ENCODE measurements around the gene MYRIP.
A peak's percentile ranks its signal among the peaks of the same experiment; 100 is the strongest.

Gene MYRIP

DNA sequence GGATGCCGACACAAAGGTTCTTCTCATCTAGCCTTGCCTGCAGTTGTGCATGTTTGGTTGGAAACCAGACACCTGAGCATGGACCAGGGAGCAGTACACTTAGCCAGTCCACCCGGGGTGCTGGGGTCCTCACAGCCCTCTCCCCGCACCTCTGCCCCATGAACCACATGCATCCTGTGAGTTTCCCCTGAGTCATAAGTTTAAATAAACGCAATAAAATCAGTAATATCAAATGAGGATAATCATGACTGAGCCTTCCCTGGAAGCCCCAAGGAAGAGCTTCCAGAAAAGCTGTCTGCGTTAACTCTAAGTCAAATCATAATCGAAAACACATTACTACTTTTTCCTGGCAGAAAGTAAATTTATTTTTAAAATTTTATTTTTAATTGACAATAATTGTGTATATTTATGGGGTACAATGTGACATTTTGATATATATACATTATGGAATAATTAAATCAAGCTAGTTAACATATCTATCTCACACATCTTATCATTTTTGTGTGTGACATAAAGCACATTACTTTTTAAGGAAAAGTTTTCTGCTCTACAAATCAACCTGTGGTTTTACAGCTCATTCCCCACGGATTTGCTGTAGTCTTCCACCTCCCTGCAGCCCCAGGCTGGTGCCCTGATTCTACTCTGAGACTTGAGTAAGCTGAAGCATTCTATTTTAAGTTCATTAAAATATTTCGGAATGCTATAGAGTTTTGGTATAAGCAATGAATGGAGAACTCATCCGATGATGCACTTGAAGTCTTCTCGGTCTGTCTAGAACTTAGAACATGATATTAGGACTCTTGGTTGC is 334.1 kb downstream of the MYRIP start:
- no peak for DNase-seq

DNA sequence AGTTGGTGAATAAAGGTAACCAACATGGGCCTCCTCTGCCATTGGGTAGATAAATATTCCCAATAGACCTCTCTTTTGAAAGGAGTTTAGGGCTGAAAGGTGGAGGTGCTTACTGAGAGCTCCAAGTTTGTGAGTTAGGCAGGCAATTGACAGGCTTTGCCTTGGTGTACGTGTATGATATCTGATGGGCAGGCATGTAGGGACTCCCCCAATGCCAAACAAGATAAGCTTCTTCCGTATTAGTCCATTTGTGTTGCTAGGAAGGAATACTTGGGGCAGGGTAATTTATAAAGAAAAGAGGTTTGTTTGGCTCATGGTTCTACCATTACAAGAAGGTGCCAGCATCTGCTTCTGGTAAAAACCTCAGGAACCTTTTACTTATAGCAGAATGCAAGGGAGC is 339.4 kb downstream of the MYRIP start:
- DNase-seq: no peak

DNA sequence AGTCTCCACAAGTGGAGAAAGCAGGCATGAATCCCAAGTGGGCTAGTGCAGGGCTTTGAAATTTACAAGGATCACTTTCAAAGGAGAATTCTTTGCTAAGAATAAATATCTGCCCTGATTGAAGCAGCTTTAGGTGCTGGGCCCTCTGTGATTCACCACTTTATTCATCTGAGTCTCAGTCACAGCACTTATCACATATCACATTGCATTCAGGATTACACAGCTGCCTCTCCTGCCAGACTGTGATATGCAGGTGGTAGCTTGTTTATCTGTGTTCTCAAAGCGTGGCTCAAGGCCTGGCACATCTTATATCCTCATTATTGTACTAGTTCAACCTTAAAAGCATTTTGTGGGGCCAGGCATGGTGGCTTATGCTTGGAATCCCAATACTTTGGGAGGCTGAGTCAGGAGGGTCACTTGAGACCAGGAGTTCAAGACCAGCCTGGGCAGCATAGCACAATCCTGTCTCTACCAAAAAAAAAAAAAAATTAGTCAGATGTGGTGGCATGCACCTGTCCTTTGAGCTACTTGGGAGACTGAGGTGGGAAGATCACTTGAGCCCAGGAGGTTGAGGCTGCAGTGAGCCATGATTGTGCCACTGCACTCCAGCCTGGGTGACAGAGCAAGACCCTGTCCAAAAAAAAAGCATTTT is 343.2 kb downstream of the MYRIP start:
- DNase-seq: peak; percentile 80

DNA sequence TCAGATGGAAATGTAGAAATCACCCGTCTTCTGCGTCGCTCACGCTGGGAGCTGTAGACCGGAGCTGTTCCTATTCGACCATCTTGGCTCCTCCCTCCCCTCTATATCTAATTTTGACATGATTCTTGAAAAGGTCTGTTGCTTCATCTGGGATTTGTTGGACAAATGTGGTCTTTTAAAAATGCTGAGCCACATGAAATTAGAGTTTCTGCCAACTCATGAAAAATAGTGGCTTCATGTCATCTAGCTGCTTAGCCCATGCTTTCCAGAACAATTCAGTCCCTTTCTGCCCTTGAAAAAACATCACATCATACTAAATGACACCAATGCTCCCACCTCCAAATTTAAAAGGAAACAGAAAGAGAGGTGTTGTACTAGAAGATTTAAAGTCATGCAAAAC is 351.5 kb downstream of the MYRIP start:
- no peak for DNase-seq

DNA sequence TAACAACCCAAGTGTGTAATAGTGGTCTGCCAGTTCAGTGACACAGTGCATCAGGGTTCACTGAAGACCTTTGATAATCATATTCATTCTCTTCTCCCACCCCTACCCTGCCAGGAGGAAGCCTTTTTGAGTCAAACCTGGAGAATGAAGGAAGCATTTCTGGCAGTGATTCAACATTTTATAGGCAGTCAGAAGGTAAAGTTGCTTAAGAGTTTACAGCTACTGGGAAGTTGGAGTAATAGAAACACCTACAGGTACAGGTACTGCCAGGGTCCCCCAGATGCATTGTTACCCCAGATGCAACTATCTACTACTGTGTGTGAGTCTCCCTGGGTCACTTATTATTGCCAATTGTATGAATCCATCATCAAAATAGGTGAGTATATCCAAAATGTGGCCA is 353.2 kb downstream of the MYRIP start:
- no peak for DNase-seq

DNA sequence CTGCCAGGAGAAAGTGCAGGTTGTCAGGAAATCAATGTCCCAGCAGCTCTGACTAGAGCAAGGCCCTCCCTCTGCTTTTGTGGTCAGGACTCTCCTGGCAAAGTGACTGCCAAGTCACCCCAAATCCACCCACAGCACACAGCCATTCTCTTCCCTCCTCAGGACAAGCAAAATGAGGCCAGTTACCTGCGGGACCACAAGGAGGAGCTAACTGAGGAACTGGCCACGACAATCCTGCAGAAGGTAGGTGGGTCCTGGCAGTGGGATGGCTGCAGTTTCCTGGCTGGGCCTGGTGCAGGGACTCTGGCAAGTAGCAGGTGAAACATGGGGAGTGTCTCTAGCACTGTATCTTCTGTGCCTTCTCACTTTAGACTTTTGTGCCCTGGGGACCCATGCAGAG is 357.6 kb downstream of the MYRIP start:
- DNase-seq: no peak

DNA sequence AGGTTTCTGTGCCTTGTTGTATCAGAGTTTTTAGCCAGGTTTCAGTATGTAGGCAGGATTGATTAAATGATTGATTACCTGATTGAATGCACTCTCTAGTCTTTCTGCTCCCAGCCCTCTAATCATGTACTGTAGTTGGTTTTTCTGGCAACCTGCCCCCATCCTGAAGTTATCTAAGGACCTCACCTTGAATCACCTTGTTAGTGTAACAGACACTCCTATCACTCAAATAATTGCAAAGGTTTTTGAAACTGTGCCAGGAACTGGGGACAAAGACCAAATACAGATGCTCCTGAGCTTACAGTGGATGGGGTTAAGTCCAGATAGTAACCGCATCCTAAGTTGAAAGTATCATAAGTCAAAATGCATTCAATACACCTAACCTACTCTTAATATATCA is 358.5 kb downstream of the MYRIP start:
- no peak for DNase-seq

DNA sequence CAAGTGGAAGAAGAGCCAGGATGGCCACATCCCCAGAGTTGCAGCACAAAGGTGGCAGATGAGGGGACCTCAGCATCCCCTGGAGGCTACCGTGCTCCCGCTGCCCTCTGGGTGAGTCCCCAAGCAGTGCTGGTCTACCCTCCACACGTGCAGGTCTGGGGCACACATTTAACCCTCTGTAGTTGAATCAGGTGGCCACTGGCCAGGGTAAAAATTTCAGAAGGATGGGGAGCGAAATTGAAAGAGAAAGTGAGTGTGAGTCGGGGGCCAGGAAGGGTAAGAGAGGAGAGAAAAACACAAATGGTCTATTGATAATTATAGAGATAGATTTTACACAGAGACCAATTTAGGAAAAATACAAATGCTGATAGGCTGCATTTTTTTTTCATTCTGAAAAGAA is 360.6 kb downstream of the MYRIP start:
- no peak for DNase-seq

DNA sequence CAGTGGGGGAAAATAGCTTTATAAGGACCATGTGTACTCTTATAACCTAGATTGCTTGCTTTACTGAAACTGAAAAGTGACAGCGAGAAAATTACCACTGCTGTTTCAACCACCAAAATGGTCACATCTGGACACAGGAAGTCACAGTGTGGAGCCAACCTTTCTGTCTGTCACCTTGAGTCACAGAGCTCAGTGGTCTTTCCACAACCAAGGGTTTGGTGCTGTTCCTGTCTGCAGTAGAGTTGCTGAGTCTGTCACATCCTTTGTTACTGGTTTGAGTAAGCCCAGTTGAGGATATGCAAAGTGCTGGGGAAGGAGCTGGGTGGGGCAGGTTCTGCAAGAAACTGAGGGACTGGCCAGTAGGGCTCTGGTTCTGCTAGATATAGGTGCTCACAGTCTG is 361.0 kb downstream of the MYRIP start:
- DNase-seq: no peak

DNA sequence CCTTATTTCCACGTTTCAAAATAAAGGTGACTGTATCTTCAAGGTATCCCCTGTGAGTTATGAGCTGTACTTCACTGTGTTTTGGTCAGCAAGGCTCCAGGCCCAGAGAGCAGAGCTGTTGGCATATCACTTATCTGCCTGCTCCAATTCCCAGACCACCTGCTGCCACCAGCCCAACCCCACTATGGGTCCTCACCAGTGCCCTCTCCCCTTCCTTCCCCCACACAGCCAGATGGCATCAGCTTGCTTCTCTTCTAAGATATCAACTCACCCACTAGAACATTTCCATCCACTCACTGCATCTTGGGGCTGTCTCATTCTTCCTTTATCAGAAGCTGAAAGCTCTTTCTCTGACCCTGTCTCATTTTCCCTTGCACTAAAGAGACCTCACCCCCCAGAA is 363.2 kb downstream of the MYRIP start:
- DNase-seq: no peak

DNA sequence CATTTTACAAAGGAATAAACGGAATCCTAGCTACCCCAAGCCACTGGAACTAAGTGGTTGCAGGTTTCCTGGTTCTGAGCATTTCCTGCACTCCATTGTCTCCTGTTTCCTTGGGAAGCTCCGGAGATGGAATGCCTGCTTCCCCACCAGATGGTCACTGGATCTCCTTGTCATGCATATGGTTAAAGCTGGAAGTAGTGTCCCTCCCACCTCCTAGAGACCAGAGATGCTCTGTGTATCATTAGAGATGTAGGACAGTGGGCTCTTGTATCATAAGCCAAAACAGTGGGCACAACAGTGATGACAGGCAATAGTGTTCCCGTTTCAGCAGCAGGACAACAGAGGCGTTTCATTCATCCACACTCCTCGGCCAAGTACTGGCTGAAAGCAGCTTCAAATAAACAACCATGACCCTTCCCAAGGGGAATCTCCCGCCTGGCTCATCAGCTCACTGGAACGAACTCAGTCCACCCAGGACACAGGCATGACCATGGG is 363.9 kb downstream of the MYRIP start:
- DNase-seq: no peak

DNA sequence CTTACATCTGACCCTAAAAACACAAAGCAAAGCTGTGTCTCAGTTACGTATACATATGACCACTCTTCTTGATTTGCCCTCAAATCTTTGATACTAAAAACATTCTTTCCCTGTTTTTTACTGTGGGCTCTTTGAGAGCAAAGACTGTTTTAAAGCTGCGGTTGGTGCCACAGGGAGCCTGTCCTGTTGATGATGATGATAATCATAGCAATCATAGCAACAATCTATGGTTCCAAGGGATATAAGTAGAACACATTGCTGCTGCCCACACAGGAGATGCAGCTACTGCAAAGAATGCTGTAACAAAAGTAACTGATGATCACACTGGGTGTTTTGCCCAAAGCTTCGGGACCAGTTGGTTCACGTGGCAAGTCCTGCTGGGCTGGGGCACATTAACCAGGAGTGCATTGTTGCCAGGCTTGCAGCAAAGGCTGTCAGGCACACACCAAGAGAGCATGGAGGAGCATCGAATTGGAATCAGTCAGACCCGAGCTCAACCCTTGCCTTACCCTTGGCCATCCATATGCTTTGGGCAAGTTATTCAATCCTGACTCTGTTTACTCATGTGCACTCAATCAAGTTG is 368.7 kb downstream of the MYRIP start:
- DNase-seq: no peak

DNA sequence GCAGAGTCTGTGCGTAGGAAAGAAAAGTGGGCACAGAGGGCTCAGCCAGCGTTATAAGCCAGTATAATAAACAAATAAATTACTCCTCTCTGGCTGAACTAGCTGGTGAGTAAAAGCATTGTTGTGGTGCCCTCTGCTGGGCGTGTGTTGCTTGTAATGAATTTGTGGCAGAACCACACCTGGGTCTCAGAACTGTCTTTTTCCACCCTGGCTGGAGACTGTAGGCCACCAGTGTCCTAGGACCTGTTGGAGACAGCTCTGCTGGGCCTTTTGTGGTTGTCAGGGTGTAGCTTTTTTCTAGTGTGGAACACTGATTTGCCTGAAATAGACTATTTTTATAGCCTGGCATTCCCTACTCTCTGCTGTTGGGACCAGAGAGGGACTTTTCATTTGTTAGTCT is 369.6 kb downstream of the MYRIP start:
- DNase-seq: peak; percentile 67

DNA sequence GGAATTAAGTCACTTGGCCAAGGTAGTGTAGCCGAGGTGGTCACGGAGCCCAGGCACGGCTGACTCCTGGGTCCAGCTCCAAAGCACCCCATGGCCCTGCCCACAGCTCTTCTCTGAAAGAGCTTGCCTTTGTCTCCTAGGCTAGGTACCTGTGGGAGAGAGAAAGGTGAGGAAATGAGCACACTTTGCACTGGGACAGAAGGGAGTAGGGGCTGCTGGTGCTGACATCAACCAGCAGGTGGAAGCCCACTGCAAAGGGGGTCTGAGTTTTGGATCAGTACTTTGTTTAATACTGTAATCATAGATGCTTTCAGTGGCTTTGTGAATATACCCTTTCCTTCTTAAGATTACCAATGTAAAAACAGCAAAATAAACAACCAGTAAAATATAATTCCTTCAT is 371.8 kb downstream of the MYRIP start:
- DNase-seq: no peak

DNA sequence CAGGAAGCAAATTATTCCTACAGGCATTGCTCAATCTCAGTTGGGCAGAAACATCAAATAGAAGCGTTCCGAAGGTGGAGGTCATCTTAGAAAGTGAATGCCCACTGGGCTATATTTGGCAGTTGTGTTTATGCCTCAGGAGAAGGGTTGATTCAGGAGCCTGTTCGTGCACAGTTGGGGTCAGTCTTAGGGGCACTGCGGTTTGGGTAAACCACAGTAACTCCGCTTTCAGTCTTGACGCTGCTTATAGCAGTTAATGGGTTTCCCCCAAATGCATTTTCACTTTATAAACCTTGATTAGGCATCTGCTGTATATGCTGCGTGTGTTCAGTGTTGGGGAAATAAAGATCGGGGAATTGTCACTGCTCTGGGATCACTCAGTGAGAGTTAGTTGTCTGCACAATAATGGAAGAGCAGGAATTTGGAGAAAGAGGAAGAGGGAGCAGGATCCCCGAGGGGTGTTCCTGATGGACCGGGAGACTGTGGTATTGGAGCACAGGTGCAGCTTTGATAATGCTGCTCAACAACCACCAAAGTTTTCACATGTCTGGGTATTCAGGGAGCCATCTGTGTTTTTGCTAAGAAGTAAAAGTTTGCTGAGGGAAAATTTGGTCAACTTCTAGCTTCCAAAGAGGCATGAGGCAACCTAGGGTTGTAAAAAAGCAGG is 375.8 kb downstream of the MYRIP start:
- DNase-seq: no peak

DNA sequence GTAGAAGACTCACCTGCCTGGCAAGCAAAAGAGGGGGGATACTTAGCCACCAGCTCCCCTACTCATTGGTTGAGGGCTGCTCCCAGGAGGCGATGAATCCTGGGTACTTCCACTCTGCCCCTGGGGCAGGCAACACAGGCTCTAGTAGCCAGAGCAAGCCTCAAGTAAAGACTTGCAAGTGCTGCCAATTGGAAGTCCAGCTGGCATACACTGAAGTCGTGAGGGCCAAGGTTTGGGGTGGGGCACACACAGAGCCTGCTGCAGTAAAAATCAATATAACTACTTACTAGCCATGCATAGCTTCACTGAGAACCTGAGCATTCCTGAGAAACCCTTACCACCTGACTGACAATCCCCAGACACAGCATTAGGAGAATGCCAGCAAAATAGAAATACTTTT is 377.1 kb downstream of the MYRIP start:
- no peak for DNase-seq

DNA sequence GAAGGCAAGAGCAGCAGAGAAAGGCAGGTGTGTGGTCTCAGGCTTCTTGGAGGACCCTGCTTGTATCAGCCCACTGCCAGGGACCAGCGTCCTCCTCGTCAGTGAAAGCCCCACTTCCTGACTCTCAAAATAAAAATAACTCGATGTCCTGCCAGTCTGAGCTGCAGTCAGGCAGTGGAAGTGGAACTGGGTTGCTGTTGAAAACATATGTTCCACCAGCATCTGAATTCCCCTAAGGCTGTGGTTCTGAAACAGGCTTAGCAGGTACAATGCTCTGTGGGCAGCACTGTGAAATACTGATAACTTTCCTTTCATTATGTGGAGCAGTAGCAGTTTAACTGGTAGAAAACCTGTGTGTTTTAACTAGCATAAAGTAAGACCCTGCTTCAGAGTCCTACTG is 378.5 kb downstream of the MYRIP start:
- DNase-seq: no peak

DNA sequence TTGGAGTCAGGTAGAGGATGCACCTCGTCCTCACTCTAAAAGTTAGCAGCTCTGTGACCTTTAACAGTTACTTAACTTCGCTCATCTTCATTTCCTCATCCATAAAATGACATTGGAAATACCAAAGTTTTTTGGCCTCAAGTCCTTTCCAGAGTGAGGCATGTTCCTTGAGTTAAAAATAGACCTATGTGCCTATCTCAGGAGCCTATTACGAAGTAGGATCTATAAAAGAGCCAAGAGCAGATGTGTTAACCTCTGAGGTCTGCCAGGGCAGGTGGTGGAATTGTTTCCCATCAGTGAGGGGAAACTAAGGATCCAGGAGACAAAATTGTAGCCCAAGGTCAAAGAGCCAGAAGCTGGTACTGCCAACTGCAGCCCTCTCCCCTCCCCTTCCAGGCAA is 379.7 kb downstream of the MYRIP start:
- DNase-seq: no peak

DNA sequence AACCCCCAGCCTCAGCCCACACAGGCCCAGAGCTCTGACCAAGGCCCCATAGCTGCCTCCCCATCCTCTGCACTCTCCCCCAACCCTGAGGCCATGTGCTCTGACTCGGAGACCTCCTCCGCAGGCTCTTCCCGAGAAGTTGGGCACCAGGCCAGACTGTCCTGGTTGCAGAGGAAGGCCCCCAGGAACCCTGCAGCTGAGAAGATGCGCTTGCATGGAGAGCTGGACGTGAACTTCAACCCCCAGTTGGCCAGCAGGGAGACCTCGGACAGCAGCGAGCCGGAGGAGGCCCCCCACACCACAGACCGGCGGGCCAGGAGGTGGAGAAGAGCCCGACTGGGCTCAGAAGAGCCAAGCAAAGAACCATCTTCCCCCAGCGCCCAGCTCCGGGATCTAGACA is 380.6 kb downstream of the MYRIP start:
- no peak for DNase-seq

DNA sequence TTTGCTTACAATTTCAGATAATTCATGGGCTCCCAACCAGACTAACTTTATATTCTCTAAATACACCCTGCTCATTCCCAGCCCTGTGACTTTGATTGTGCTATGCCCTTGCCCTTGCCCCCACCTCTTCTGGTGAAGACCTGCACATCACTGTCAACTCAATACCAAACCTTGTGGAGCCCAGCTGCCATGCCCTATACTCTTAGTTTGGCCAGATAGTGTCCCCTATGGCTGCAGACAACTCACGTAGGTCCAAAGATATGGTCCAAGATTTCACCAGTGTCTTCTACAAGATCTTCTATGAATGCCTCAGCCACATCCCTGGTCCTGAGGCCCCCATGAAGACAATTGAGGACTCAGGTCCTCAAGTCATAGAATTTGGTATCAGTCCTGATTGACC is 381.8 kb downstream of the MYRIP start:
- no peak for DNase-seq

DNA sequence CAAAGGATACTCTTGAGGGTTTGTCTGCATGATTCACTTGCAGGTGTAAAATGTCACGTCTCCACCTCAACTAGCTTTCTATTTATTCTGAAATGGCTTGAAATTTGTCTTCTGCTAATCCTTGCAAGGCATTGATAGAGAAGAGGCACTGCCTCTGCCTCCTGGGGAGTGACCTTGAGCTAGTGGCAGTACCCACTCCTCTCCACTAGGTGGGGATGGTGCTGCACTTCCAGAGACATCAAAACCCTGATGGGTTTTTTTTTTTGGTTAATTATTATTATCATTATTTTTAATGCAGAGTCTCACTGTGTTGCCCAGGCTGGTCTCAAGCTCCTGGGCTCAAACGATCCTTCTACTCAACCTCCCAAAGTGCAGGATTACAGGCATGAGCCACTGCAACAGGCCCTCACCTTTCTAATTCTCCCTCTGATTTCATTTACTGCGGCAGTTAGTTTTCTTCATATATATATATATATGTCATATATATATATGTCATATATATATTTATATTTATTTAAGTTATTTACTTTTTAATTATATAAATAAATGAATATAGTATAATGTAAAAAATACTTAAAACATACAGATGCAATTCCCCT is 382.5 kb downstream of the MYRIP start:
- DNase-seq: peak; percentile 40

DNA sequence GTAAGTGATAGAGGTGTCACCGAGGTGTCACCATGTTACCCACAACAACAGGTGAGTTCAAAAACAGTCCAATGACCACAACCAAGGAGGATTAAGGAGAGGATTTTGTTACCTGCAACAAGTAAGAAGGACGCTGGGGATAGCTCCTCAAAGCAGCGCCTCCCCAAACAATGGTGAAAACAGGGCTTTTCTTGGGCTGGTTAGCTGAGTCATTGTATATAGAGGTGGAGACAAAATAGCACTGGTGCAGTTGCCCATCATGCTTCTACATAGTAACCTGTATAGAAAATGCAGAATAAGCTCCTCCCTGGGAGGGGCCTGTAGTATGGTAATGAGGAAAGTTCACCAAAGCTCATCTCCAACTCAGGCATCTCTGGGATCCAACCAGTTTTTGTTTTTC is 383.2 kb downstream of the MYRIP start:
- DNase-seq: no peak

DNA sequence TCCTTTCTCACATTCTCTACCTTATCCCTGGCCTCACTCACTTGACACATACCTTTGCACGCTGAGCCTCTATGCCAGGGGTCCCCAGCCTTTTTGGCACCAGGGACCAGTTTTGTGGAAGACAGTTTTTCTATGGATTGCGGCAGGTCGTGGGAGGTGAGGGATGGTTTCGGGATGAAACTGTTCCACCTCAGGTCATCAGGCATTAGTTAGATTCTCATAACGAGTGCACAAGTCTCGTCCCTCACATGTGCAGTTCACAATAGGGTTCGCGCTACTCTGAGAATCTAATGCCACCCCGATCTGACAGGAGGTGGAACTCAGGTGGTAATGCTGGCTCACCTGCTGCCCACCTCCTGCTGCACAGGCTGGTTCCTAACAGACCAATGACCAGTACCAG is 387.6 kb downstream of the MYRIP start:
- no peak for DNase-seq
